Left kidney (tissue), 2 donors: Measurements from ENCODE around the gene VPS37D. TPM values are rescaled to one million over a fixed set of nuclear protein-coding genes. Genes with fewer than 3 reads are reported as not detected.
"Not testable (repeated sequence)": the region's sequence is repeated elsewhere in the genome, so short reads cannot be mapped to it uniquely, and the experiment has no call there.

ENCODE experiments used
- DNase-seq: peaks from one replicate; pipeline ENCODE4 v3.0.0-alpha.2; 2013
- polyA plus RNA-seq: library from polyadenylated mRNA; unstranded; fragments of 120-200 nt; gene quantifications from one replicate; pipeline ENCODE4 v1.2.1, GENCODE V29; 2013; ENCODE audit not compliant: insufficient read length

The VPS37D gene
- polyA plus RNA-seq, 1 donor: 9.4 TPM

DNA sequence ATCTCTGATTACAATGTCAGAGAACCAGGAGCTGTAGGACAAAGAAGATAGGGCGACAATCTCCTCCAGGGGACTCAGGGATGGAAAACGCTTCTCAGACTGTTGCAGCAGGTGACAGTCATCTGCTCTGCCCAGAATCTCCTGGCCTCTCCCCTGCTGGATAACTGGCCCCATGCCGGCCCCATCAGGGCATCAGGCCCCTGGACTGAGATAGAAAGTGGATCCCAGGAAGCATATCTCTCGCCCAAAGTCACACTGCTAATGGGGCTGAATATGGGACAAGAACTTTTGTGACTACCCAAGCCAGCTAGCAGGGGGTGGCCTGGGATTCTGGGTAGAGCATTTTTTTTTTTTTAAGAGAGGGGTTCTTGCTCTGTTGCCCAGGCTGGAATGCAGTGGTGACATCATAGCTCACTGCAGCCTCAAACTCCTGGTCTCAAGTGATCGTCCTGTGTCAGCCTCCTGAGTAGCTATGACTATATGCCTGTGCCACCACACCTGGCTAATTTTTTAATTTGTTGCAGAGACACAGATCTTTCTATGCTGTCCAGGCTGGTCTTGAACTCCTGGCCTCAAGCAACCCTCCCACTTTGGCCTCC is 22.8 kb upstream of the VPS37D start:
- DNase-seq: no peak

DNA sequence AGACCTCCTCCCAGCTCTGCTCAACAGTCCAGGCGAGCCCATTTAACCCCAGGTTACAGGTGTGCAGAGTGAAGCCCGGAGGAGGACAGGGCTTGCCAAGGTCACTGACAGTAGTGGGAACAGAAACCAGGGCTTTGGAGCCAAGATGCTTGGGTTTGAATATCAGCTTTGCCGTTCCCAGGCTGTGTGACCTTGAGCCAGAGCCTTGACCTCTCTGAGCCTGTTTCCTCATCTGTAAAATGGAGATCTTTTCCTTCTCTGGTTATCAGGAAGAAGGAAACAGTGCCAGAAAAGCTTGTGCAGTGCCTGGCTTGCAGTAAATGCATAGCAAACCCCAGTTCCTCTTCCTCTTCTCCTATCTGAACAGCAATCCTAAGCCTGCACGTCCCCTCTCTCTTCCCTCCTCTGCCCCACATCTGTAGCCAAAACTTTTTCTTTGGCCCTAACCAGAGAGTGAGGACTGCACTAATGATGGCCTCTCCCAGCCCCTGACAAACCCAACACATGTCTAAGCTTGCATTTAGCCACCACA is 21.9 kb upstream of the VPS37D start:
- no peak for DNase-seq

DNA sequence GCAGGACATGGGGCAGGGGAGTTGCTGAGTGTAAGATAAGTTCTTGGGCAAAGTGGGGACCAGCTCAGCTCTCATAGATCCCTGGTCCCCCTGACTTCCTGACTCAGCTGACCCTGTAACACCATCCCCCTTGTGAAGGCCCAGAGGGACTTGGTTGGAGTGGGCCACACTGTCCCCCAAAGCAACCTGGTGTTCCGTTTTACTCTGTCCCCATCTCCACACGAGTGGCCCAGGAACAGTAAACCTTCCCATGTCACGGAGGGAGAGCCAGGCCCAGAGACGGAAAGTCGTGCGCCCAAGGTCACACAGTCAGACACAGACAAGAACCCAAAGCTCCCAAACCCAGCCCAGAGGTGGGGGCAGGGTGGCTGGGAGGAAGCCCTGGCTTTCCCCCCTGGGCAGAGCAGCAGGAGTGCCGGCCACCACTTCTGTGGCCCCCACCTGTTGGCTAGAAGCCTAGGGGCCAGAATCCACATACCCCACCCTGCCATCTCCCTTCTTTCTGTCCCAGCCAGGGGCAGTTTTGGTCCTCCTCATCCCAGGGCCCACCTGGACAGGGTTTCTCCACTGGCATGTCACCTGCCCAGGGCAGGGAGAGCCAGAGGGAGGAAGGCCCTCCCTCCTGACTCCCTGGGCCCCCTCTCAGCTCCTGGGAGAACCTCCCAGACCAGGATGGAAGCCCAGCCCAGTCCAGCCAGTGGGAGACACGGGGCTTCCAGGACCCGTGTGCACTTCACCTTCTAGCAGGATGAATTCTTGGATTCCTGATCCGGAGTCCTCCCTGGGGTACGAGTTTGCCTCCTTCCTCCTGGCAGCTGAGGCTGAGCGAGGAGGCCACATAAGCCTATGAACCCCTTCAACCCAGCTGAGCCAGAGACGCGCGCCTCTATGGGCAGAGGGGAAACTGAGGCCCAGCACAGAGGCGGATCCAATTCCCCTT is 20.6 kb upstream of the VPS37D start:
- no peak for DNase-seq

DNA sequence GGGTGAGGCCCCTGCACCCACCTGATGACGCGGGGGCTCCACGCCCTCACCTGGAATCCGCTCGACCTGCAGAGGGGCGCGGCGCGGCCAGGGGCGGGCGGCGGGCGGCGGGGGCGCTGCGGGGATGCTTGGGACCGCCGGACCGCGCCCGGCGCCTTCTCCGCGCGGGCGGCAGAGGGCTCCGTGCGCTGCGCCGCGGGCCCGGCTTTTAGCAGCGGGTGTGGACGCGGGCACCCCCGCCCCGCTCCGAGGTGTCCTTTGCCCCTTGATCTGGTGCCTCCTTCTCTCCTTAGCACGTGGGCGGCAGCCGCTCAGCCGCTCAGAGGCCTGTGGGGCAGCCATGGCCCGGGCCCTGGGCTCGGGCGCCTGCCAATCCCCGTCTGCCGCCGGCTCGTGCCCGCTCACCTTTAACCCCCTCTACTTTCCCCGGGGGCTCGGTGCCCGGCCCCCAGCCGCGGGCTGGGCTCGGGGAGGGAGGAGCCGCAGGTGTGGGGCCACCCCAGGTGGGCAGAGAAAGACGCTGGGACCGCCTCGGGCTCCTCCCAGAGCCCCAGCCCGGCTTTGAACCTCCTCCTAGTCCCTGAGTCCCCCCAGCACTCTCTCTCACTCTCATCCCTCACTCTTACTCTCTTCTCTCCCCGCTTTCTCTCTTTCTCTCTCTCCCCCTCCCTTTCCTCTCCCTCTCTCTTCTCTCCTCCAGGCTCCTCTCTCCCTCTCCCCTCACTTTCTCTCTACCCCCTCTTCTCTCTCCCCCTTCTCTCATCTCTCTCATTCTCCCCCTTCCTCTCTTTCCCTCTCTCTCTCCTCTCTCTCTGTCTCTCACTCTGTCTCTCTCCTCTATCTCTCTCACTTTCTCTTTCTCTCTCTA is 19.7 kb upstream of the VPS37D start:
- no peak for DNase-seq

DNA sequence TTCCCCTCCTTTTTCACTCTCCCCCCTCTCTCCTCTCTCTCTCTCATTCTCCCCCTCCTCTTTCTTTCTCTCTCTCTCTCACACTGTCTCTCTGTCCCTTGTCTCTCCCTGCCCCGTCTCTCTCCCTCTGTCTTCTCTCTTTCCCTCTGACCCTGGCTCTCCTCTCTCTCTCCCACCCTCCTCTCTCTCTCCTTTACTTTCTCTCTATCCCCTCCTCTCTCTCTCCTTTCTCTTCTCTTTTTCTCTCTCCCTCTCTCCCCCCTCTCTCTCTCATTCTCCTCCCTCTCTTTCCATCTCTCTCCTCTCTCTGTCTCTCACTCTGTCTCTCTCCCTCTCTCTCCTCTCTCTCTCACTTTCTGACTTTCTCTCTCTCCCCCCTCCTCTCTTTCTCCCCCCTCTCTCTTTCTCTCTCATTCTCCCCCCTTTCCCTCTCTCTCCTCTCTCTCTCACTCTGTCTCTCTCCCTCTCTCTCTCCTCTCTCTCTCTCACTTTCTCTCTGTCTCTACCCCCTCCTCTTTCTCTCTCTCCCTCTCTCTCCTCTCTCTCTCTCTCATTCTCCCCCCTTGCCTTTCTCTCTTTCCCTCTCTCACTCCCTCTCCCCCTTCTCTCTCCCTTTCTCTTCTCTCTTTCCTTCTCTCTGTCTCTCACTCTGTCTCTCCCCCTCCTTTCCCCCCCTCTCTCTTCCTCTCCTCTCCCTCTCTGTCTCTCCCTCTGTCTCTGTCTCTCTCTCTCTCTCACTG is 18.9 kb upstream of the VPS37D start:
- DNase-seq: no peak

DNA sequence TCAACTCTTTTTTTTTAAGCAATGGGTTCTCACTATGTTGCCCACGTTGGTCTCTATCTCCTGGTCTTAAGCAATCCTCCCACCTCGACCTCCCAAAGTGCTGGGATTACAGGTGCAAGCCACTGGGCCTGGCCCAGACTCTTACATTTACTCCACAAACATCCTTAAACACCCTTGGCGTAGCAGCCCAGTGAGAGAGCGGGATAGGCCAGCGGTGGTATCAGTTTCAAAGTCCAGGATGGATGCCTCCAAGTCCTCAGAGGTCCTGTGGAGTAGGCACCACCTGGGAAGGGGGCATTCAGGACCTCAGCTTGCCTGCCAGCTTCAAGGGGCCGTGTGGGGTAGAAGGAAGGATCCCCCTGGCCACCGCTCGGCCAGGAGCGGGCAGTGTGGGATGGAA is 18.1 kb upstream of the VPS37D start:
- DNase-seq: no peak

DNA sequence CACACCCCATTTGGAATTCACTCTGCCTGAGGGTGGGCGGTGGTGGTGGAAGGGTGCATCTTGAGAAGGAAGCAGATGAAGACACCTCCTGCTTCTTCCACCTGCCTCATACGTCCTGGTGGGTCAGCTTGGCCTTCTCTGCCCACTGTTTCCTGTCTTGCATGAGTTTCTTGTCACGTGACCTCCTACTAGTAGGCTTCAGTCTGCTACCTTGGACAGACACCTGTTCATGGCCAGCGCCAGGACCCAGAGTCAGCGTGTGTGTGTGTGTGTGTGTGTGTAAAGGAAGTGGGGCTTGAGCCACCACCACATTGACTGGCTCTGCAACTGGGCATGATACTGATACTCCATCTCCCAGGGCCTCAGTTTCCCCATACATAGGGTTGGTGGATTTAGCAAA is 17.1 kb upstream of the VPS37D start:
- DNase-seq: no peak

DNA sequence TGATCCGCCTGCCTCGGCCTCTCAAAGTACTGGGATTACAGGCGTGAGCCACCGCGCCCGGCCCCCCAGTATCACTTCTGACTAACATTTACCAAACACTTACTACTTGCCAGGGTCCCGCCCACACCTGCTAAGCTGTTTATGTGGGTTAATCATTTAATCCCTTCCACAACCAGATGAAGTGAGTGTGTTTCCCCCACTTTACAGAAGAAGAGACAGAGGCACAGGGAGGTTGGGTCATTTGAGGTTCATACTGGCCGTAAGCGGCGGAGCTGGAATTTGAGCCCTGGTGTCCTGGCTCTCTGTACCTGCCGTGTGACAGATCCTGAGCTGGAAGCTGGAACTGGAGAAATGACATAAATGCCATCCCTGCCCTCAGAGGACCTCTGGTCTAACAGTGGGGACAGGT is 15.1 kb upstream of the VPS37D start:
- no peak for DNase-seq

DNA sequence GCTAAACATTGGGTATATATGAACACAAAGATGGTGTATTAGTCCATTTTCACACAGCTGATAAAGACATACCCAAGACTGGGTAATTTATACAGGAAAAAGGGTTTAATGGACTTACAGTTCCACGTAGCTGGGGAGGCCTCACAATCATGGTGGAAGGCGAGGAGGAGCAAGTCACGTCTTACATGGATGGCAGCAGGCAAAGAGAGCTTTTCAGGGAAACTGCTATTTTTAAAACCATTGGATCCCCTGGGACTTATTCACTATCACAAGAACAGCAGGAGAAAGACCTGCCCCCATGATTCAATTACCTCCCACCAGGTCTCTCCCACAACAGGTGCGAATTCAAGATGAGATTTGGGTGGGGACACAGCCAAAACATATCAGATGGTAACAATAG is 12.3 kb upstream of the VPS37D start:
- DNase-seq: not testable (repeated sequence)

DNA sequence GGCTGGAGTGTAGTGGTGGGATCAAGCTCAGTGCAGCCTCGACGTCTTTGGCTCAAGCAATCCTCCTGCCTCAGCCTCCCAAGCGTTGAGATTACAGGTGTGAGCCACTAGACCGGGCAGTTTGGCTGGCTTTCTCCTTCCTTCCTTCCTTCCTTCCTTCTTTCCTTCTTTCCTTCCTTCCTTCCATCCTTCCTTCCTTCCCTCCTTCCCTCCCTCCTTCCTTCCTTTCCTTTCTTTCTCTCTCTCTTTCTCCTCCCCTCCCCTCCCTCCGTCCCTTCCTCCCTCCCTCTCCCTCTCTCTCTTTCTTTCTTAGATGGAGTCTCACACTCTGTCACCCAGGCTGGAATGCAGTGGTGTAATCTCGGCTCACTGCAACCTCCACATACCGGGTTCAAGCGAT is 7.6 kb upstream of the VPS37D start:
- no peak for DNase-seq

DNA sequence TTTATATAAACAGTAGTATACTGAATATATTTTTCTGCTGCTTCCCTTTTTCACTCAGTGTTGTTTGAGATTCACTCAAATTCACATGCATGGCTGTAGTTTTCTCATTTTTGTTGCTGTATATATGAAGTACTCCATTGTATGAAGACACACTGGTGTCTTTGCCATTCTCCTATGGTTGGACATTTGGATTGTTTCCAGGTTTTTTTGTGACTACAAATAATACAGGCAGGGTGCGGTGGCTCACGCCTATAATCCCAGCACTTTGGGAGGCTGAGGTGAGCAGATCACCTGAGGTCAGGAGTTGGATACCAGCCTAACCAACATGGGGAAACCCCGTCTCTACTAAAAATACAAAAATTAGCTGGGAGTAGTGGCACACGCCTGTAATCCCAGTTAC is 7.0 kb upstream of the VPS37D start:
- not testable (repeated sequence) for DNase-seq

DNA sequence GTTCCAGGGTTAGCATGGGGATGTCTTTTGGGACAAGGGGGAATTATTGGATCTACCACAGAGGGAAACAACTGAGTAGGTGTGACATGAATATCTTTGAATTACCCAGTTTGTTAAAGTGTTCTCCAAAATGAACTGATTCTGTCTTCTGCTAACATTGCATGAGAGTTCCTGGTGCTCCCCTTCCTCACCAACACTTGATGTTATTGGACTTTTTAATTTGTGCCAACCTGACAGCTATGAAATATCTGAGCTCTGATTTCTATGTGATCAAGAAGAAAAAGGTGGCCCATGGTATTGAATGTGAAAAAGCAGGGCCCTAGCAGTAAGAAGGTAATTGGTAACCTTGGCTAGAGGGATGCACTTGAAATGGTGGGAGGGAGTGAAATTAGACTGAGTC is 4.6 kb upstream of the VPS37D start:
- no peak for DNase-seq

DNA sequence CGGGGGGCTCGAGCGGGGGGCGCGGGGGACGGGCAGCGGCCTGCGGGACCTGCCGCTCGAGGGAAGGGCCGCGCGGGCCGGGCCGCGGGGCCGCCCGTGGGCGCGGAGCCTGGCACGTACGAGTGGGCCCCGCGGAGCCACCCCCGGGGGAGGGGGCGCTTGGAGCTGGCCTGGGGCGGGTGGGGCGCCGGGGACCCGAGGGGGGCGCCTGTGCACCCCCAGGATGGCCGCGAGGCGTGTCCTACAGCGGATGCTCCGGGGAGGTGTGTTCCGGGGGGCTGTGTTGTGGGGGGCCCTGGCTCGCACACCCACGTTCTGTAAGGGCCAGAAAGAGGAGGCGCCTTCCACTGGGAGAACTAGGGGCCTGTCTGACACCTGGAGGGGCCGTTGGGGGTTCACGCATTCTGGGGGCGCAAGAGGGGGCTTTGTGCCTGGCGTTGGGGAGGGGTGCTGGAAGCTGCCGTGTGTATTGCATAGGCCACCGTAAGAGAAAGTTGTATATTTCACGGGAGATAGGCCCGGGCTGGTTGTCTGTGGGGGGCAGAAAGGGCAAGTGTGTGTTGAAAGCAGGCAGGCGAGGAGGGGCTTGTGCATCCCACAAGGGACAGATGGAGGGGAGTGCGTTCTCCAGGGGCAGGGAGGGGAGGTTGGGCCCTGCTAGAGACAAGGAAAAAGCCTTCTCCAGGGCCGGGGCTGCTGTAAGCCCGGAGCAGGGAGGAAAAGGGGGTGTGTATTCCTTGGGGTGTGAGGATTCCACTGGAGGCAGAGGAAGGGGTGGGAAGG is 663 bp downstream of the VPS37D start:
- peak; percentile 32 for DNase-seq

DNA sequence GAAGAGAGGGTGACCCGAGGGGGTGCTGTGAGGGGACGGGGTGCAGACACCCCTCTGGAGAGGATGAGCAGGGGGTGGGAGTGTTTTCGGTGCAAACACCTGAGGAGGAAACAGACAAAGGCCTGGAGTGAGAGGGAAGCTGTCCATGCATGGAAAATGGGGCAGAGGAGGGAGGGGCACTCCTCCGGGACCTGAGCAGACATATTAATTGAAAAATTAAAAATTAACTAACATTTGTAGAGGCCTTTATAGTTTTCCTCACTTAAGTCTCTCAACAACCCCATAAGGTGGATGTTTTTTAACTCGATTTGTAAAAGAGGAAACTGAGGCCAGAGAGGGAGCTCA is 1.2 kb downstream of the VPS37D start:
- peak; percentile 24 for DNase-seq

DNA sequence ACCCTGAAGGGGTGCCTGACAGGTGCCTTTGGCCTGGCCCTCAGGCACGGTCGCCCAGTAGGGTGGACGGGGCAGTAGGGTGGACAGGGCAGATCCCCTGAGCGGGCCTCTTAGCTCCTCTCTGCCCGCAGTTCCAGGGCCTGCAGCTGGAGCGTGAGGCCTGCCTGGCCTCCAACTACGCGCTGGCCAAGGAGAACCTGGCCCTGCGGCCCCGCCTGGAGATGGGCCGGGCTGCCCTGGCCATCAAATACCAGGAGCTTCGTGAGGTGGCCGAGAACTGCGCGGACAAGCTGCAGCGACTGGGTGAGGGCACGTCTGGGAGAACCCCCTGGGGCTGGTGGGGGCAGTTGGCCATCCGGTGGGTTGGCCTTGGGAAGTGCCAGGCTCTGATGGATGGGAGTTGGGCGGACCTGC is 1.7 kb downstream of the VPS37D start:
- DNase-seq: peak; percentile 5

DNA sequence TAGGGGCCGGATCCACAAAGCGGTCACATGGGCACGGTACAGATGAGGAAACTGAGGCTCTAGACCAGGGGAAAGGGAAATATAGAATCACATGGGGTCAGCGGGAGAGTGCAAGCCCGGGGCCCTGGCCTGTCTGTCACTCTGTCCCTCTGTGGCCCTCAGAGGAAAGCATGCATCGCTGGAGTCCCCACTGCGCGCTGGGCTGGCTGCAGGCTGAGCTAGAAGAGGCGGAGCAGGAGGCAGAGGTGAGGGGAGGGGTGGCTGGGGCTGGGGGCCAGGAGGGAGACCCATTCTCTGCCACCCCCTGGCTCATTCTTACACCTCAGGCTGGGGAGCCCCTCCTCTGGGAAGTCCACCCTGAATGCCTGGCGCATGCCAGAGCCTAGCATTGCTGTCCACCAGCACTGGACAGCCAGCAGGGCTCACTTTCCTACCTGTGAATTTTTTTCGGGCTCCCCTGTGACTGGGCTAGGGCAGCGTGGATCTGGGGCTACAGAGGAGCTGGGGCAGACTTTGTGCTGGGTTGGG is 2.3 kb downstream of the VPS37D start:
- no peak for DNase-seq

DNA sequence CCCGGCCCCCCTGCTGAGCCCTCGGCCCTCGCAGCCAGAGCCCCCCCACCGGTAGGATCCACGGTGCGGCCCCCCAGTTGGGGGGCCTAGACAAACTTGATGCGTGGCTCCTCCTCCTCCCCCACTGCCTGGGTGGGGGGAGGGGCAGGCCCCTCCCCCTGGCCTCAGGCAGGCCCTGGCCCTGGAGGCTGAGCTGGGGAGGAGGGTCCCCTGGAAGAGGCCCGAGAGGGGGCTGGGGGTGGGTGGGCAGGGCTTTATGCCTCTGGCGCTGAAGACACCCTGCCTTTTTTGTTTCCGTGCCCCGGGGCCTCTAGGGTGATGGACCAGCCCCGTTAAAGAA is 3.7 kb downstream of the VPS37D start:
- DNase-seq: no peak

DNA sequence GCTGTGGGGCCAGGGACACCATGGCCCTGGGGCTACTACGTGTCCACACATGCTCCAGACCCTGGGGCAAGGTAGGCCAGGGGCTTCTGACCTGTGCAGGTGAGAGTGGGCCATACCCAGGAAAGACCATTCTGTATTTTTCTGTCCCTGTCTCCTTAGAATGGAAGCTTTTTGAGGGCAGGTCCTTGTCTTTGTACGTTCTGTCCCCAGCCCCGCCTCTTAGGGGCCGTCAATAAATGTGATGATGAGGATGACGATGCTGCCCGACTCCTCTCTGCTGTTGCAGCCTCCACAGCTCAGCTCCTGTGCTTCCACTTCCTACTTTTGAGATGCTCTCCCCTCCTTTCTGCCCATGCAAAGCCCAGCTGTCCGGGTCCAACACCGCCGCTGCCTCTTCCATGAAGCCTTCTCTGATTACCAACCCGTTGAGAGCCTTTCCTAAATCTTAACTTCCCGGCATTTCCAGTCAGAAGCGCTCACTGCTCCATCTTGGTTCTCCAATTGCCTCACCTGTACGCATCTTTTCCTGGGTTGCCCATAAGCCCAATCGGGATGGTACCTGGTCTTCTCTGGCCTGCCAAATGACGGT is 4.3 kb downstream of the VPS37D start:
- no peak for DNase-seq

DNA sequence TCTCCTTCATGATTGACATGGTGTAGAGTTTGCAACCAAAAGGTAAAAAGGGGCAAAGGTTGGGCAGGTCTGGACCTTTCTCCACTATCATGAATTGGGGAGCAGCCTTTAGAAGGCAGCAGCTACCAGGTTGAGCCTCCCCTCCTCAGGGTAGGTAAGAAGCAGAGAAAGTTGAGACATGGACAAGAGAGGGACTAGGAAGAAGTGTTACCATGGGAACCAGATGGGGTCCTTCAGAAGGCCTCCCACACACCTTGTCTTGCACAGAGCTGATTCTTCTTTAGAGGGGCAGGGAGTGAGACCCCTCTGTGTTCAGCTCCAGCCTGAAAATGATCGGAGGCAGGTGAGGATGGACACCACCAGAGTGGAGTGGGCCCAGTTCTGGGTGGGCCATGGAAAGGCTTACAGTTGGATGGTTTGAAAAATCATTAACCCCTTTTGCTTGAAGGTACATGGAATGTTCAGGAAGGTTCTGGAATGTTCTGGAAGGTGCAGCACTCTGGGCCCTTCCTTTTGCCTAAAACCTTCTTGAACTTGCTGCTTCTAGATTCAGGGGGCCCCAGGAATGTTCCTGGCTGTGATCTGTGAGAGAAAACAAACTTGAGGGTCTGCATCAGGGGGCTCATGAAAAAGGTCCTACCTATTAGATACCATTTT is 7.0 kb downstream of the VPS37D start:
- no peak for DNase-seq

DNA sequence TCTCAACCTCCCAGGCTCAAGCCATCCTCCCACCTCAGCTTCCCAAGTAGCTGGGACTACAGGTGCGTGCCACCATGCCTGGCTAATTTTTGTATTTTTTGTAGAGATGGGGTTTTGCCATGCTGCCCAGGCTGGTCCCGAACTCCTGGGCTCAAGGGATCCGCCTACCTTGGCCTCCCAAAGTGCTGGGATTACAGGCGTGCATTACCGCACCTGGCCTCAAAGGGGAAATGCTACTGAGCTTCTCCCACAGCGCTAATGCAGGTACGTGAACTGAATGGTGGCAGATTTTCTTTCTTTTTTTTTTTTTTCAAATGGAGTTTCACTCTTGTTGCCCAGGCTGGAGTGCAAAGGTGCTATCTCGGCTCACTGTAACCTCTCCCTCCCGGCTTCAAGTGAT is 8.4 kb downstream of the VPS37D start:
- DNase-seq: not testable (repeated sequence)
